ENCODE data around the gene LOXL1. TPM values are rescaled to one million over a fixed set of nuclear protein-coding genes. Genes with fewer than 3 reads are reported as not detected.
A peak's percentile ranks its signal among the peaks of the same experiment; 100 is the strongest.

The LOXL1 gene
- polyA plus RNA-seq, 1 of the 3 experiments (the other 2 are of a cell fraction), result 50.3 TPM

- H3K9me2 ChIP-seq, result no peaks in the 10 kb centered on the region
- peak; percentile 35 for TF ChIP-seq TCF12 (IDR thresholded peaks at IDR 0.05)
- TF ChIP-seq ZBTB33 (IDR thresholded peaks at IDR 0.05; ENCODE audit: borderline replicate concordance, low read depth), result no peak
- peak; percentile 53; the same call in 1 of the 2 replicates for TF ChIP-seq MAX (IDR thresholded peaks at IDR 0.05; ENCODE audit: low read depth)
- H3K4me1 ChIP-seq (ENCODE audit: control insufficient read depth in 1 of 2, insufficient read depth in 2 of 2, low read depth in 1 of 2, low read length in 1 of 2), result peaks cover 44 to 52% of the 10 kb centered on the region in 2 experiments; a peak in 3 of 4 replicates
- H3F3A ChIP-seq (replicated peaks; ENCODE audit: insufficient read depth), result peaks cover 22% of the 10 kb centered on the region
- H2AFZ ChIP-seq (ENCODE audit: low read depth), result no peak overlapping the region
- no peaks in the 10 kb centered on the region for H3K36me3 ChIP-seq (replicated peaks in 1 of 2; ENCODE audit: control insufficient read depth in 1 of 2, insufficient read depth in 2 of 2, low read length in 1 of 2)
- ChIA-PET POLR2A (no interaction called here), CTCF (interaction anchor here (1.0 to 1.8 kb wide), 5 partner anchors 15 to 63 kb away, joined by 3 to 5 read pairs (median 3); no protein-coding TSS in a partner anchor)
- H3K9ac ChIP-seq, result no peak overlapping the region
- WGBS (ENCODE audit: low lambda C conversion rate), result 57% methylated on average over 9 of the region's 9 CpGs
- no peaks in the 10 kb centered on the region for H3K27me3 ChIP-seq (ENCODE audit: insufficient read depth)
- no peaks in the 10 kb centered on the region for H4K20me1 ChIP-seq (ENCODE audit: insufficient read depth)
- H3K27ac ChIP-seq (ENCODE audit: low read depth in 2 of 2, low read length in 1 of 2), result peak overlapping the region in 1 of 2 experiments; percentile 80; a peak in 2 of 4 replicates
- no peak for DNase-seq
- H3K4me3 ChIP-seq (ENCODE audit: low read depth in 2 of 2, low read length in 1 of 2), result no peak overlapping the region
- no peaks in the 10 kb centered on the region for H3K9me3 ChIP-seq
- H3K4me2 ChIP-seq, result peak overlapping the region; percentile 66
- 0 out of 2 replicates have a peak, but pooled peaks cover under 1% of the 10 kb centered on the region for H3K79me2 ChIP-seq (ENCODE audit: insufficient read depth)
Measured at GRCh38 chr15:73987681-73988444, 61.6 kb downstream of the LOXL1 start.

GRCh38 chr15:73988445-73988969 lies 62.2 kb downstream of the LOXL1 start:
- Histone ChIP-seq H3F3A (replicated peaks; ENCODE audit: insufficient read depth) (peaks cover 16% of the 10 kb centered on the region), H3K27me3 (ENCODE audit: insufficient read depth) (no peaks in the 10 kb centered on the region), H4K20me1 (ENCODE audit: insufficient read depth) (no peaks in the 10 kb centered on the region), H3K9me2 (no peaks in the 10 kb centered on the region), H3K4me2 (peak overlapping the region; percentile 66), H2AFZ (ENCODE audit: low read depth) (no peak overlapping the region), H3K9ac (no peak overlapping the region), H3K36me3 (replicated peaks in 1 of 2; ENCODE audit: control insufficient read depth in 1 of 2, insufficient read depth in 2 of 2, low read length in 1 of 2) (no peaks in the 10 kb centered on the region), H3K79me2 (ENCODE audit: insufficient read depth) (0 out of 2 replicates have a peak, but pooled peaks cover 2% of the 10 kb centered on the region), H3K9me3 (no peaks in the 10 kb centered on the region), H3K4me3 (ENCODE audit: low read depth in 2 of 2, low read length in 1 of 2) (no peak overlapping the region), H3K27ac (ENCODE audit: low read depth in 2 of 2, low read length in 1 of 2) (peak overlapping the region; percentile 67 to 80), H3K4me1 (ENCODE audit: control insufficient read depth in 1 of 2, insufficient read depth in 2 of 2, low read depth in 1 of 2, low read length in 1 of 2) (peaks cover 44 to 49% of the 10 kb centered on the region in 2 experiments; a peak in 3 of 4 replicates)
- no peak for TF ChIP-seq TEAD4 (IDR thresholded peaks at IDR 0.05; ENCODE audit: borderline replicate concordance, insufficient read depth)
- no peak for DNase-seq
- POLR2A ChIA-PET, result no interaction called here
- CTCF ChIA-PET, result interaction anchor here (1.0 to 1.8 kb wide), 6 partner anchors 16 to 63 kb away, joined by 3 to 5 read pairs (median 4); no protein-coding TSS in a partner anchor
- WGBS (ENCODE audit: low lambda C conversion rate), result 91% methylated on average over 4 of the region's 13 CpGs
